MM.1S (cell line): ENCODE measurements around the gene TMEM204.

ENCODE experiments used
- EZH2 ChIP-seq: fragments of 300-600 bp; sonication (generic); optimal IDR thresholded peaks from 2 replicates; pipeline ENCODE3; 2017; ENCODE audit warnings: low read depth, mild to moderate bottlenecking, antibody characterized with exemption, low read length, mixed read lengths
- EZH2phosphoT487 ChIP-seq: fragments of 300-600 bp; sonication (generic); IDR thresholded peaks from 2 replicates; pipeline ENCODE4 v1.6.1; 2018; ENCODE audit warnings: antibody characterized with exemption, low read length

- TF ChIP-seq EZH2phosphoT487: no peak
- no peak for TF ChIP-seq EZH2
Observed at GRCh38 chr16:1539720-1540555, 6.5 kb downstream of the TMEM204 start.
